ENCODE results near the gene USP7. TPM values are rescaled to one million over a fixed set of nuclear protein-coding genes. Genes with fewer than 3 reads are reported as not detected.

USP7 gene
- total RNA-seq, 2 donors from 2014 or later, result 126 to 131 TPM

DNA sequence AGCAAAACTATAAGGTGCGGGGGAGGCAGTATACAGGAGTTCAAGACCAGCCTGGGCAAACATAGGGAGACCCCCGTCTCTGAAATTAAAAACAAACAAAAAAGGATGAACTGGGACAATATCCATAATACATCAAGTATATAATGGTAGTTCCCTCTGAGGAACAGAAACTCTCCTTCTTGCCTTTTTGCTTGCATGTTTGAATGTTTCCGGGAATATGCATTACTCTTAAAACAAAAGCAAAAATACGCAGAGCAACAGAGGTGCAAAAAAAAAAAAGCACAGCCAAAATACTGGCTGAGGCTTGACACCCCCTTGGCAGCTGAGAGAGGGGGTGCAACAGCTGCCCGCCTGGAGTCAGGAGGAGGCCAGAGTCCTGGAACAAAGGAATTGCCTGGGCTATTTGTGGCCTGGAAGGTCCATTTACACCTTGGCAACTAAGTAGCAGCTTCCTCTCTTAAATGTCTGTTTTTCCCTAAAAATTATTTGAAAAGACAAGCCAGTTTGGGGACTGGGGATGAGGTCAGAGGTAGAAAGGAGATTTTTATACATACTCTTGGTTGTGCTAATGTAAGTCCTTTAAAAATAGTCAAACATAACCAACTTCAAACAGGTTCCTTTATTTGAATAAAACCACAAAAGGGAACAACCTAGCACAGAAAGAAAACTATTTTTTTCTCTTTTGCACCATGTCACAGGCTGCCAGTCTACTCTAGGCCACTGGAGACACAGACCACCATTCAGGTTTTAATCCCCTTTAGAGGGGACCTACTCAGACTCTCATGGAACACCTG lies 19.5 kb downstream of the USP7 start:
- Mint-ChIP-seq H3K36me3 (ENCODE audit: insufficient read depth in 2 of 2) (peaks cover 0 to 2% of the 10 kb centered on the region in 2 donors), H3K4me1 (ENCODE audit: low read depth) (peaks cover 94% of the 10 kb centered on the region), H3K27ac (peak overlapping the region; percentile 56), H3K9me3 (no peaks in the 10 kb centered on the region), H3K4me3 (peak overlapping the region; percentile 39 to 50), H3K27me3 (ENCODE audit: low read depth) (no peaks in the 10 kb centered on the region)
- ATAC-seq (replicated peaks in 1 of 2) (peak in 1 of 2 donors; percentile 30), DNase-seq (no peak)

DNA sequence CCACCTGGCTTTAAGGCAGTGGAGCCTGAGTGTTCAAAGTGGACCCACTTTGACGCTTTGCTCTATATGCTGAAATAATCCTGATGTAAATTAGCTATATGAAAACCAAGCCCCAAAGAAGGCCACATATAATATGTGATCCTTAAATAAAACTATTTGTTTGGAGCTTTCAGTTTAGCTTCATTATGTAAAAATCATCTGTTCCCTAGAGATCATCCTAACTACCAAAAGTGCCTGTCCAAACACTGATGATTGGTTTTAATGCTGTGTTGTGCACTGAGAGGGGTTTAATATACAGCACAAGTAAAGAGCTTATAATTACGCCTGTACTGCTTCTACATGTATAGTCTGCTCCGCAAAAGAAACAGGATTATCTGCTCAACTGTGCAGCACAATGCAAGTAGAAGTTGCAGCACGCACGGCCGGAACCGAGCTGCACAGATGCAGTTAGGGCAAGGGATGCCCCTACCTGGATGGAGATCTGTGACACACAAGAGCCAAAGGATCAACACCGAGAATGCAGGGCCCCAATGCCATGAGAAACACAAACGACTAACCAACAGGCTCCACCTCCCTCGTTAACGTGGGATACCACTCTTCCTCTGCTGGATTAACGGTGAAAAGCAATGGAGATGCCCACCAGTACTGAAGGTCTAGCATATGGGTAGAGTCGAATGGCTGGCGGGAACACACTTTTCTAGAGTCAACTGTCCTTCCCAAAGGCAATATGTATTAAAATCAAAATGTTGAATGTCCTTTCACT lies 20.5 kb downstream of the USP7 start:
- H3K36me3 Mint-ChIP-seq (ENCODE audit: insufficient read depth in 2 of 2), result peaks cover 0 to 2% of the 10 kb centered on the region in 2 donors
- no peak for DNase-seq
- H3K4me3 Mint-ChIP-seq, result no peak overlapping the region
- ATAC-seq (replicated peaks in 1 of 2), result no peak
- no peak overlapping the region for H3K27ac Mint-ChIP-seq
- no peaks in the 10 kb centered on the region for H3K27me3 Mint-ChIP-seq (ENCODE audit: low read depth)
- H3K9me3 Mint-ChIP-seq, result no peaks in the 10 kb centered on the region
- H3K4me1 Mint-ChIP-seq (ENCODE audit: low read depth), result peaks cover 94% of the 10 kb centered on the region

DNA sequence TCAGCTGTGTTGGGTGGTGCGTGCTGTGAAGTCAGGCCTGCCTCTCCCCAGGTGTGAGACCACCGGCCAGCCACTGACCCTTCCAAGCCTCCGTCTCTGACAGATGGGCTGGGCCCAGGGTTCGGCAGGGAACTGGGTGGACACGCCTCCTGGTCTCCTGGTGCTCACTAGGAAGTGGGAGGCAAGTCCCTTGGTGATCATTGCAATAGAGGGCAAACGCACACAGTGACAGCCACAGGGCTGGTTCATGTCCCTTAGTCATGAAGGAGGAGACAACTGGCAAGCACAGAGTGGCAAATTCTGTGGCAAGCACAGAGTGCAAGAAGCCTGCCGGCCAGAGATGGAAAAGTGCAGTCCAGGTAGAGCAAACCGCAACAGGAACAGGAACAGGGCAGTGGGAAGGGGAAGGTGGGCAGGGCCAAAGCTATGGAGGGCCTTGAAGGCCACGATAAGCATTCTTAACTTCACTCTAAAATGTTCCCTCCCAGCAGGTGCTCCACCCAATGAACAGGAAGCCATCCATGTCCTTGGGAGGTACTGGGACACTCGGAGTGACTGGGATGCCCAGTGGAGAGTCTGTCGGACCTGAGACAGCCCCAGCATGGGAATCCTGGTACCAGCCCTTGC lies 21.9 kb downstream of the USP7 start:
- no peaks in the 10 kb centered on the region for H3K27me3 Mint-ChIP-seq (ENCODE audit: low read depth)
- peaks cover 93% of the 10 kb centered on the region for H3K4me1 Mint-ChIP-seq (ENCODE audit: low read depth)
- ATAC-seq (replicated peaks in 1 of 2) (no peak), DNase-seq (no peak)
- H3K4me3 Mint-ChIP-seq, result no peak overlapping the region
- H3K9me3 Mint-ChIP-seq, result no peaks in the 10 kb centered on the region
- H3K27ac Mint-ChIP-seq, result no peak overlapping the region
- H3K36me3 Mint-ChIP-seq (ENCODE audit: insufficient read depth in 2 of 2), result peaks cover 0 to 2% of the 10 kb centered on the region in 2 donors

DNA sequence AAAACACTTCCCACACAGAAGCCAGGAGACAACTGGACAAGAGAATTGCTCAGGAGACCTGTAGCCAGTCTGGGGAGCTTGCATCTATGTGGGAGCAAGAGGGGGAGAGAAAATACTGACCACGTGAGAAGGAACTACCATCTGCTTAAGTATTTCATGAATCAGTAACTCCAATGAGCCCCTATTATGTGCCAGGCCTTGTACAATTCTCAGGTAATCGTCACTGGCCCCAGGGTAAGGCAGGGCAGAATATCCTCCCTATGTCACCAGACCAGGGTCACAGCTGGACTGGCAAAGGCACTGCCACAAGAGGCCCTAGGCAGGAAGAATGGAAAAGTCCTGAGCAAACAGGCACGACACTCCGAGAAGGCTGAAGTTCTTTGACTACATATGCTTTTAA lies 25.9 kb downstream of the USP7 start:
- no peaks in the 10 kb centered on the region for H3K27me3 Mint-ChIP-seq (ENCODE audit: low read depth)
- DNase-seq (no peak), ATAC-seq (replicated peaks in 1 of 2) (no peak)
- H3K36me3 Mint-ChIP-seq (ENCODE audit: insufficient read depth in 2 of 2), result peaks cover 0 to 2% of the 10 kb centered on the region in 2 donors
- H3K9me3 Mint-ChIP-seq, result no peaks in the 10 kb centered on the region
- peaks cover 84% of the 10 kb centered on the region for H3K4me1 Mint-ChIP-seq (ENCODE audit: low read depth)
- no peak overlapping the region for H3K27ac Mint-ChIP-seq
- no peak overlapping the region for H3K4me3 Mint-ChIP-seq

DNA sequence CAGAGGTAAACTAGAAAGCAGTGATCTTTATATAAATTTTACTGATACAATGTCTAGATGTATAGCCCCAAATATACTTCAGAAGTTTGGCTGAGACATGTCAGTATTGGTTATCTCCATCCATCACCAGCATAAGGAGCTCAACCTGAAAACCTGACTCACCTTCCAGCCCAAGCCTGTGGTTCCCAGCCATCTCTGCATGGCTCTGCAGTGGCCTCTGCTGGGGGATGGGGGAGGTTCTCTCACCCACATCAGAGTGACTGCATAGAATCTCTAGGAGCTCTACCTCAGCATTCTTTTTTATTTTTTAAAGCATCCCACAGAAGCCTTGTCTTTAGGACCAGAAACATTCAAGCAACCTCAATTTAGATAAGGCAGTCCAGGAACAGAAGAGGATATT lies 27.3 kb downstream of the USP7 start:
- Mint-ChIP-seq H3K27ac (peak overlapping the region; percentile 98), H3K4me1 (ENCODE audit: low read depth) (peaks cover 85% of the 10 kb centered on the region), H3K27me3 (ENCODE audit: low read depth) (no peaks in the 10 kb centered on the region), H3K9me3 (no peaks in the 10 kb centered on the region), H3K4me3 (peak overlapping the region; percentile 31 to 83), H3K36me3 (ENCODE audit: insufficient read depth in 2 of 2) (peaks cover 0 to 2% of the 10 kb centered on the region in 2 donors)
- ATAC-seq (replicated peaks in 1 of 2), result peak; percentile 100
- DNase-seq, result peak; percentile 84 to 88

DNA sequence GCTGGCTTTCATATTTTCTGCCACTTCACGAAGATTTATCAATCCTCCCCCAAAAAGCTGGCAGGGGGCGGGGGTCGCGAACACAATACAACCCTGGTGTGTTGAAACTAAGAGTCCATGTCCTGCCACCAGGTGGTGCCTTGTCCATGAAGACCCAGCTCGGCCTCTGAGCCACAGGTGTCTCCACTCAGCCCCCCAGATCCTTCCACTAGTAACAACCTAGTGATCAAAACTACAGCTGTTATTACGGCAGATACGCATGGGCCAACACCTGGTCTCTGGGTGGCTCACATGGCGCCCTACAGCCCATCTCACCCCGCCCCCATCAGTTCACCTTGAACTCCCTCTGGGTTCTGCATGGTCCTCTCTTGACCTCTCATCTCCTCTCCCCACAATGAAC lies 27.7 kb downstream of the USP7 start:
- Mint-ChIP-seq H3K4me1 (ENCODE audit: low read depth) (peaks cover 83% of the 10 kb centered on the region), H3K27me3 (ENCODE audit: low read depth) (no peaks in the 10 kb centered on the region), H3K4me3 (peak overlapping the region; percentile 31 to 83), H3K27ac (peak overlapping the region; percentile 98), H3K36me3 (ENCODE audit: insufficient read depth in 2 of 2) (no peaks in the 10 kb centered on the region), H3K9me3 (no peaks in the 10 kb centered on the region)
- DNase-seq (no peak), ATAC-seq (replicated peaks in 1 of 2) (peak; percentile 36 to 41)

DNA sequence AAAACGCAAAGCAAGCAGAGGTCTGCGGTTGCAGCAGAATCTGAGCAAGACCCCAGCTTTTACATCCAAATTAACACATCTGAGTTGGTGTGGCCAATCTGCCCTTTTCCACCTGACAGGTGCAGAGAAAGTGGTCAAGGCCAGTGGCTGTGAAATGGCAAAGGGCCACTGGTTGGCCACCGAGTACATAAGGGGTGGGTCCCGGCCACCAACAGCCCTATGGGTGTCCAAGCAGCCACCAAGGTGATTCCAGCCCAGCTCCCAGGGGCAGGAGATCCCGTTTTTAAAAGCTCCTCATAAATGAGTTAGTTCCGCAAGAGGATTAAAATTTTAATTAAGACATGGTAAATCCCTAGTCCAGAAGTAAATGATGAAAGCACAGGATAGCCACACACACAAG lies 29.1 kb downstream of the USP7 start:
- Mint-ChIP-seq H3K4me1 (ENCODE audit: low read depth) (peaks cover 76% of the 10 kb centered on the region), H3K9me3 (no peaks in the 10 kb centered on the region), H3K4me3 (no peak overlapping the region), H3K27ac (no peak overlapping the region), H3K36me3 (ENCODE audit: insufficient read depth in 2 of 2) (peaks cover 0 to 2% of the 10 kb centered on the region in 2 donors), H3K27me3 (ENCODE audit: low read depth) (no peaks in the 10 kb centered on the region)
- ATAC-seq (replicated peaks in 1 of 2) (no peak), DNase-seq (no peak)

DNA sequence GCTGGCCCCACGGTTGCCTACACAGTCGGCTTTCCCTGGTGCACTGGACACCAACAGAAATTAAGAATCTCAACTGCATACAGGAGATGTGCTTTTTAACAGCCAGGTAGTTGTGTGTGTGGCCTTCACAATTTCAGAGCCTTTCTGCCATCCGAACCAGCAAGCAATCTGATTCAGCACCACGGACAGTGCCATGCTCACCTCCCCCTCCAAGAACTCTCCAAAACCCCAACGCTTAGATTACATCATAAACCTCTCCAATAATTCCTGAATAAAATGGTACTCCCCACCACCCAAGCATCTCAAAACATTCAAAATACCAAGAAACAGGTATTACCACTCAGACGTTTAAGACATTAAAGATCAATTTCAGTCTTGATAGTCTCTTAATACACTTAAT lies 31.8 kb downstream of the USP7 start:
- peaks cover 2 to 18% of the 10 kb centered on the region in 2 donors for H3K36me3 Mint-ChIP-seq (ENCODE audit: insufficient read depth in 2 of 2)
- peak; percentile 31 to 38 for DNase-seq
- H3K9me3 Mint-ChIP-seq, result no peaks in the 10 kb centered on the region
- peak overlapping the region; percentile 12 for H3K27ac Mint-ChIP-seq
- H3K4me3 Mint-ChIP-seq, result no peak overlapping the region
- no peak for ATAC-seq (replicated peaks in 1 of 2)
- no peaks in the 10 kb centered on the region for H3K27me3 Mint-ChIP-seq (ENCODE audit: low read depth)
- H3K4me1 Mint-ChIP-seq (ENCODE audit: low read depth), result peaks cover 74% of the 10 kb centered on the region

DNA sequence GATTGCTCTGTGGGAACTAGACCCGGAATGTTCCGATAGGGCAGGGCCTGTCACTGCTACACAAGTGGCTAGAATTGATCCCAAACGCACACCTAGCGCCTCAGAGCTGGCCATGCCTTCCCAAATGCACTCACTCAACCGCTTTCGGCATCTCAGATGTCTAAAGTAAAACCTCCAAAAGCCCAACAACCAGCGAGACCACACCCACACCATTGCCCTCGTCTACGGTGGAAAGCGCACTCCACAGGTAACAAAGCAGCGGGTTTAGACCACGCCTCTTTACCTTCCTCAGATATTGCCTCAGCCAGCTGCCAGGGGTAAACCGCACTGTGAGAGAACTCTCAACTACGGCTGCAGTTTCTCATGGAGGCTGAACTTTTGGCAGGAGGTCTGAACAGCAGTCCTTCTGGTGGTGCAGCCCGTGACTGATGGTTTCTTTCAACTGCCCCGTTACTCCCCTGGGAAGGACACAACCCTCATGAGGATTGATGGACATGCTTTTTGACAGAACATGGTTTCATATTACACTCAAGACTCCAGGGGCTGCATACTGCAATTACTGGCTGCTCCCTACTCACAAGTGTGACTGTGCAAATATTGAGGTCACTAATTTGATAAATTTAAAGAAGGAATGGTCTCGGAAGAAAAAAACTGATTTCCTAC lies 34.5 kb downstream of the USP7 start:
- ATAC-seq (replicated peaks in 1 of 2) (no peak), DNase-seq (no peak)
- Mint-ChIP-seq H3K9me3 (no peaks in the 10 kb centered on the region), H3K27ac (peak overlapping the region; percentile 55), H3K4me1 (ENCODE audit: low read depth) (peaks cover 61% of the 10 kb centered on the region), H3K4me3 (peak overlapping the region; percentile 3 to 45), H3K27me3 (ENCODE audit: low read depth) (no peaks in the 10 kb centered on the region), H3K36me3 (ENCODE audit: insufficient read depth in 2 of 2) (peaks cover 6 to 21% of the 10 kb centered on the region in 2 donors)

DNA sequence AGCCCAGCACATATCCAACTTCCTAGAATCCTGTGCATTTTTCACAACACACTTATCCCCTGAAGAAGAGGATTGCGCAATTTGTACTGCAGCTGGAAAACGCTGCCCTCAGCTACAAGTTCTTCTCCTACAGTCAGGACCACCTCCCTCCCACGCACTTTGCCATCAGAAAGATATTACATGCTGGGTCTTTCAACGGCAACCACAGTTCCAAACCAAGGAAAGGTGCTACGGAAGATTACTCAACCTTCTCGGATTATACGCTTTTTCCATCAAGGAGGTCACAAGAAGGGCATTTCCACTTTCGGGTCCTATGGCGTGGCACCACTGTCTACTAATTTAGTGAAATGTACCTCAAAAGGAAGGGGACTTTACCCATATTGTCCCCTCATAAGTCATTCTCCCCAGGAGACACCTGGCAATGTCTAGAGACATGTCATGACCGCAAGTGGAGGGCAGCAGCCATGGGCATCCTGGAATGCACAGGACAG lies 35.2 kb downstream of the USP7 start:
- Mint-ChIP-seq H3K36me3 (ENCODE audit: insufficient read depth in 2 of 2) (peaks cover 8 to 21% of the 10 kb centered on the region in 2 donors), H3K27ac (peak overlapping the region; percentile 55), H3K9me3 (no peaks in the 10 kb centered on the region), H3K27me3 (ENCODE audit: low read depth) (no peaks in the 10 kb centered on the region), H3K4me3 (peak overlapping the region; percentile 3 to 45), H3K4me1 (ENCODE audit: low read depth) (peaks cover 63% of the 10 kb centered on the region)
- DNase-seq, result peak; percentile 42 to 50
- peak; percentile 88 to 89 for ATAC-seq (replicated peaks in 1 of 2)

DNA sequence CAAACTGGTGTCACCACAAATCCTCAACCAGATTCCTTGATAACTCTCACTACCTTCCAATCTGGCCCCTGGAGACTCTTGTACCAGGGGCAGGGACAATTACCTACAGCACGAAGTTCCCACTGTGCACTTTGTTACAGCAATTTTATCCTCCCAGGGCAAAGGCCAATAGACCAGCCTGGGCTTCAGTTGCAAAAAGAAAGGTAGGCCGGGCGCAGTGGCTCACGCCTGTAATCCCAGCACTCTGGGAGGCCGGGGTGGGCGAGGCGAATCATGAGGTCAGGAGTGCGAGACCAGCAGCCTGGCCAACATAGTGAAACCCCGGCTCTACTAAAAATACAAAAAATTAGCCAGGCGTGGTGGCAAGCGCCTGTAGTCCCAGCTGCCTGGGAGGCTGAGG lies 36.9 kb downstream of the USP7 start:
- H3K36me3 Mint-ChIP-seq (ENCODE audit: insufficient read depth in 2 of 2), result peaks cover 8 to 23% of the 10 kb centered on the region in 2 donors
- ATAC-seq (replicated peaks in 1 of 2), result no peak
- H3K27ac Mint-ChIP-seq, result no peak overlapping the region
- H3K4me3 Mint-ChIP-seq, result no peak overlapping the region
- DNase-seq, result no peak
- H3K9me3 Mint-ChIP-seq, result no peaks in the 10 kb centered on the region
- H3K4me1 Mint-ChIP-seq (ENCODE audit: low read depth), result peaks cover 68% of the 10 kb centered on the region
- no peaks in the 10 kb centered on the region for H3K27me3 Mint-ChIP-seq (ENCODE audit: low read depth)

DNA sequence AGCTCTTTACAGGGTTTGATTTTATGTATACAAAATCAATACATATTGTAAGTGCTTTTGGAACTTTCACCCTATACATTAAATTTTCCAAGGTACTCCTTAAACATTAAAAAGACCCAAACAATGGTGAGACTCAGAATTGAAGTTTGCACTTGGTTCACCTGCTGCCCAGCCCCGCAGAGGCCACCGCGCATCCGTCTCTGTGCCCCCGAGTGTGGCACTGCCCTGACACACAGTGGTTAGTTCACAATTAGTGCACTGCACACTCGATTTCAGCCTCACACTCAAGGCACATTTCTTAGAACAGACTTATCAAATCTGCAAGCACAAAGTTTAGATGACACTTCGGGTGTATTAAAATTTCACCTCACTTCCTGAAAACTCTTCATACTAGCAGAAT lies 38.3 kb downstream of the USP7 start:
- ATAC-seq (replicated peaks in 1 of 2) (no peak), DNase-seq (no peak)
- H3K36me3 Mint-ChIP-seq (ENCODE audit: insufficient read depth in 2 of 2), result peaks cover 9 to 24% of the 10 kb centered on the region in 2 donors
- H3K27me3 Mint-ChIP-seq (ENCODE audit: low read depth), result no peaks in the 10 kb centered on the region
- no peak overlapping the region for H3K4me3 Mint-ChIP-seq
- H3K9me3 Mint-ChIP-seq, result no peaks in the 10 kb centered on the region
- no peak overlapping the region for H3K27ac Mint-ChIP-seq
- peaks cover 79% of the 10 kb centered on the region for H3K4me1 Mint-ChIP-seq (ENCODE audit: low read depth)

Data from activated T-cell treated with anti-CD3 and anti-CD28 coated beads, Interleukin-2, amount 50 U/mL, for 72 hours (primary cell).